Neural progenitor cell (in vitro differentiated cells): Measurements from ENCODE around the gene ANKRA2.

Experiments used
- EZH2phosphoT487 ChIP-seq: fragments of 200-600 bp; sonication (generic); IDR thresholded peaks from 2 replicates; pipeline ENCODE4 v1.6.1; 2017; ENCODE audit warnings: antibody characterized with exemption
- TF ChIP-seq, protein P1 (sequence below): fragments of 200-600 bp; sonication (generic); IDR thresholded peaks from 2 replicates; pipeline ENCODE4 v1.5.1; 2017; ENCODE audit warnings: antibody characterized with exemption, mild to moderate bottlenecking

DNA sequence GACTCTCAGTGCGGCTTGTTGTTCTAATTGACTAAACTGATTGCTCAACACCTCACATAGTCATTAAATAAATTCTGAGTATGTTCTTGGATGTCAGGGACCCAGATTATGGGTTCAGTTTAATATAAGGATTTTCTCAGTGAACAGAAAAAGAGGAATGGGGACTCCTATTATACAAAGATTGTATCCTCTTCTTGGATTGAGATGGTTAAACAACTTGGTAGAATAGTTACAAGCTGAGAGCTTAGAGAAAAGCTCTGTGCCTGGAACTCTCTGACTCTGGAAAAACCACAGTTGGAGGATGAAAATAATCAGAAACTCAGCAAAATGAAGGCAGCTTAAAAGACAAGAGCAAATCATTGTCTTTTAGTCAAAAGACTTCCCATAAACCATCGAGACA, 30.5 kb downstream of the ANKRA2 start:
- TF ChIP-seq, protein P1, sequence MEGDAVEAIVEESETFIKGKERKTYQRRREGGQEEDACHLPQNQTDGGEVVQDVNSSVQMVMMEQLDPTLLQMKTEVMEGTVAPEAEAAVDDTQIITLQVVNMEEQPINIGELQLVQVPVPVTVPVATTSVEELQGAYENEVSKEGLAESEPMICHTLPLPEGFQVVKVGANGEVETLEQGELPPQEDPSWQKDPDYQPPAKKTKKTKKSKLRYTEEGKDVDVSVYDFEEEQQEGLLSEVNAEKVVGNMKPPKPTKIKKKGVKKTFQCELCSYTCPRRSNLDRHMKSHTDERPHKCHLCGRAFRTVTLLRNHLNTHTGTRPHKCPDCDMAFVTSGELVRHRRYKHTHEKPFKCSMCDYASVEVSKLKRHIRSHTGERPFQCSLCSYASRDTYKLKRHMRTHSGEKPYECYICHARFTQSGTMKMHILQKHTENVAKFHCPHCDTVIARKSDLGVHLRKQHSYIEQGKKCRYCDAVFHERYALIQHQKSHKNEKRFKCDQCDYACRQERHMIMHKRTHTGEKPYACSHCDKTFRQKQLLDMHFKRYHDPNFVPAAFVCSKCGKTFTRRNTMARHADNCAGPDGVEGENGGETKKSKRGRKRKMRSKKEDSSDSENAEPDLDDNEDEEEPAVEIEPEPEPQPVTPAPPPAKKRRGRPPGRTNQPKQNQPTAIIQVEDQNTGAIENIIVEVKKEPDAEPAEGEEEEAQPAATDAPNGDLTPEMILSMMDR: no peak
- no peak for TF ChIP-seq EZH2phosphoT487
